OCI-LY1 (cell line): ENCODE results near the gene ZFYVE28.

Experiments
- EZH2 ChIP-seq: fragments of 200-600 bp; sonication (generic), shearing (Covaris generic); IDR thresholded peaks from 2 replicates; pipeline ENCODE4 v1.8.0; 2017; ENCODE audit warnings: borderline replicate concordance, mixed run types, mild to moderate bottlenecking, antibody characterized with exemption, low read length, moderate library complexity, mixed read lengths
- TF ChIP-seq, protein P1 (sequence below): fragments of 200-600 bp; sonication (generic), shearing (Covaris generic); IDR thresholded peaks from 2 replicates; pipeline ENCODE4 v1.5.1; 2017; ENCODE audit warnings: mild to moderate bottlenecking, antibody characterized with exemption, low read length, moderate library complexity, mixed read lengths

- TF ChIP-seq, protein P1, sequence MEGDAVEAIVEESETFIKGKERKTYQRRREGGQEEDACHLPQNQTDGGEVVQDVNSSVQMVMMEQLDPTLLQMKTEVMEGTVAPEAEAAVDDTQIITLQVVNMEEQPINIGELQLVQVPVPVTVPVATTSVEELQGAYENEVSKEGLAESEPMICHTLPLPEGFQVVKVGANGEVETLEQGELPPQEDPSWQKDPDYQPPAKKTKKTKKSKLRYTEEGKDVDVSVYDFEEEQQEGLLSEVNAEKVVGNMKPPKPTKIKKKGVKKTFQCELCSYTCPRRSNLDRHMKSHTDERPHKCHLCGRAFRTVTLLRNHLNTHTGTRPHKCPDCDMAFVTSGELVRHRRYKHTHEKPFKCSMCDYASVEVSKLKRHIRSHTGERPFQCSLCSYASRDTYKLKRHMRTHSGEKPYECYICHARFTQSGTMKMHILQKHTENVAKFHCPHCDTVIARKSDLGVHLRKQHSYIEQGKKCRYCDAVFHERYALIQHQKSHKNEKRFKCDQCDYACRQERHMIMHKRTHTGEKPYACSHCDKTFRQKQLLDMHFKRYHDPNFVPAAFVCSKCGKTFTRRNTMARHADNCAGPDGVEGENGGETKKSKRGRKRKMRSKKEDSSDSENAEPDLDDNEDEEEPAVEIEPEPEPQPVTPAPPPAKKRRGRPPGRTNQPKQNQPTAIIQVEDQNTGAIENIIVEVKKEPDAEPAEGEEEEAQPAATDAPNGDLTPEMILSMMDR = no peak
- no peak for TF ChIP-seq EZH2
These were observed 98.3 kb downstream of the ZFYVE28 start for GRCh38 chr4:2320152-2320551.
